Liver (tissue), 3 donors: Measurements from ENCODE around the gene SHH.

ENCODE experiments used
- CTCF ChIP-seq: fragments of 150-350 bp; IDR thresholded peaks from 2 replicates; pipeline ENCODE4 v1.5.1; 2017; ENCODE audit warnings: improper control_type of control experiment, low read depth, low read length; ENCODE audit not compliant: missing input control
- JUND ChIP-seq, 2 donors: IDR thresholded peaks; 2 replicates each; pipeline ENCODE4 v1.6.1; 2016; ENCODE audit warnings: antibody characterized with exemption in 2 of 2
- MAX ChIP-seq: IDR thresholded peaks from 2 replicates; pipeline ENCODE4 v1.6.1; 2016; ENCODE audit warnings: antibody characterized with exemption
- REST ChIP-seq: IDR thresholded peaks from 2 replicates; pipeline ENCODE4 v1.6.1; 2016; ENCODE audit warnings: antibody characterized with exemption, mild to moderate bottlenecking
- donor health status: healthy.
- donor health status: healthy.

GRCh38 chr7:155751409-155751808 lies 60.9 kb downstream of the SHH start:
- TF ChIP-seq CTCF, result no peak
- no peak for TF ChIP-seq MAX
- no peak for TF ChIP-seq JUND (IDR thresholded peaks at IDR 0.05)
- no peak for TF ChIP-seq REST
